WTC11 (cell line): ENCODE data around the gene PDAP1.

Experiments
- ATF1 ChIP-seq: sonication (generic); formaldehyde crosslinking; IDR thresholded peaks from 2 replicates; pipeline ENCODE4 v1.8.1; 2023; ENCODE audit warnings: mild to moderate bottlenecking, moderate library complexity, missing genetic modification reagents
- GABPB1 ChIP-seq: sonication (generic); formaldehyde crosslinking; IDR thresholded peaks from 2 replicates; pipeline ENCODE4 v1.8.1; 2023; ENCODE audit warnings: mild to moderate bottlenecking, missing genetic modification reagents
- JUN ChIP-seq: sonication (generic); formaldehyde crosslinking; IDR thresholded peaks from 2 replicates; pipeline ENCODE4 v1.8.0; 2023; ENCODE audit warnings: mild to moderate bottlenecking, missing genetic modification reagents
- TEAD4 ChIP-seq: sonication (generic); formaldehyde crosslinking; IDR thresholded peaks from 2 replicates; pipeline ENCODE4 v1.8.0; 2022; ENCODE audit warnings: mild to moderate bottlenecking, missing genetic modification reagents
- TF ChIP-seq, protein P1 (sequence below): fragments of 200-600 bp; IDR thresholded peaks from 2 replicates; pipeline ENCODE4 v1.8.0; 2022; ENCODE audit warnings: antibody characterized with exemption

DNA sequence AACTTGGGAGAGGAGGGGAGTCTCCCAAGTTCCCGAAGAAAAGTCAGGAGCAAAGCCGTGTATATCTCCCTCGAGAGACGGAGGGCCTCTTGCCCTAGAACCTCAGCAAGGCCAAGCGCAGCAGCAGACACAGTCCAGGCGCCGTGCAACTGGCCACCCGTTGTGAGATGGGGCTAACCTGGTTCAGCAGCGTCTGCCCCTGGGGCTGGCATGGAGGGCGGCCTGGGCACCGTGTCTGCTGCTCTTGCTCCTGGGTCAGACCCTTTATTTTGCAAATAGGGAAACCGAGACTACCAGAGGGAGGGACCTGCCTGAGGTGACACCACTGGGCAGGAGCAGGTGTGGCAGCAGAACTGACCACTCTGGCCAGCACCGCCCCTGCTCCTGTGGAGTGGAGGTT, 44.1 kb upstream of the PDAP1 start:
- TF ChIP-seq, protein P1, sequence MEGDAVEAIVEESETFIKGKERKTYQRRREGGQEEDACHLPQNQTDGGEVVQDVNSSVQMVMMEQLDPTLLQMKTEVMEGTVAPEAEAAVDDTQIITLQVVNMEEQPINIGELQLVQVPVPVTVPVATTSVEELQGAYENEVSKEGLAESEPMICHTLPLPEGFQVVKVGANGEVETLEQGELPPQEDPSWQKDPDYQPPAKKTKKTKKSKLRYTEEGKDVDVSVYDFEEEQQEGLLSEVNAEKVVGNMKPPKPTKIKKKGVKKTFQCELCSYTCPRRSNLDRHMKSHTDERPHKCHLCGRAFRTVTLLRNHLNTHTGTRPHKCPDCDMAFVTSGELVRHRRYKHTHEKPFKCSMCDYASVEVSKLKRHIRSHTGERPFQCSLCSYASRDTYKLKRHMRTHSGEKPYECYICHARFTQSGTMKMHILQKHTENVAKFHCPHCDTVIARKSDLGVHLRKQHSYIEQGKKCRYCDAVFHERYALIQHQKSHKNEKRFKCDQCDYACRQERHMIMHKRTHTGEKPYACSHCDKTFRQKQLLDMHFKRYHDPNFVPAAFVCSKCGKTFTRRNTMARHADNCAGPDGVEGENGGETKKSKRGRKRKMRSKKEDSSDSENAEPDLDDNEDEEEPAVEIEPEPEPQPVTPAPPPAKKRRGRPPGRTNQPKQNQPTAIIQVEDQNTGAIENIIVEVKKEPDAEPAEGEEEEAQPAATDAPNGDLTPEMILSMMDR, result no peak
- TF ChIP-seq ATF1 (CRISPR knock-in tag) (no peak), JUN (CRISPR knock-in tag) (no peak), GABPB1 (CRISPR knock-in tag) (no peak), TEAD4 (CRISPR knock-in tag) (no peak)
